Measurements from ENCODE around the gene GALNT1.

The GALNT1 gene

DNA sequence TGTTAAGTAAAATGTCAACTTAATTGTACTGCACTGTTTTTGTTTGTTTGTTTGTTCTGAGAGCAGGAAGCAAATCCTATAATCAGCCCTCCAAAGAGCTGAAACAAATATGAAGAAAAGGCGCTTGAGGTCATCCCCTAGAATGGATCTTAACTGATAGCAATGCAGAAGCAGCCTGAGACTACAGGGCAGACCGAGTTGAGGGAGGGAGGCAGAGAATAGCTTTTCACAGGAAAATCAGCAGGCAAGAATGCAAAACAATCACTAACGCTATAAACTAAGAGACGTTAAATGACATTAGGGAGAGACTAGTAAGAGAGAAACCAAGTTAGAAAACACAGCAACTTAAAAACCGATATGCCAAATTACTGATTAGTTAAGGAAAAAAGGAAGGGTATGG, 37.2 kb downstream of the GALNT1 start:
- no peak overlapping the region for H3K27ac ChIP-seq

DNA sequence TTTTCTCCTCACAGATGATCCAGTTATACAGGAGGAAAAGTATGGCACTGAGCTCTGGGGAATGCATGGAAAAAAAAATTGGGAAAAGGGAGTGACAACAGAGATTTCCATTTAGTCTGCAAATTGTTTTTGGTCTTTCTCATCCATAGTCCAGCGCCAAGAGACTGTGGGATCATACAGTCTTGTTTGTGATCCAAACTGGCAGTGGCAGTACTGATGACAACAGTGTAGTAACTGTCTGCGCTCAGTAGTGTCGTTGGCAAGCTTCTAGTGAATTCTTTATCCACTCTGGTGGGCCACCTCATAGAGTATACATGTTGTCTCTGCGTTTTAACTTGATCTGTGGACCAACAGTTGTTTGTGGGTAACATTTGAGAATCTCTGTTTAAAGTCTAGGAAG, 37.9 kb downstream of the GALNT1 start:
- TF ChIP-seq, protein P1, sequence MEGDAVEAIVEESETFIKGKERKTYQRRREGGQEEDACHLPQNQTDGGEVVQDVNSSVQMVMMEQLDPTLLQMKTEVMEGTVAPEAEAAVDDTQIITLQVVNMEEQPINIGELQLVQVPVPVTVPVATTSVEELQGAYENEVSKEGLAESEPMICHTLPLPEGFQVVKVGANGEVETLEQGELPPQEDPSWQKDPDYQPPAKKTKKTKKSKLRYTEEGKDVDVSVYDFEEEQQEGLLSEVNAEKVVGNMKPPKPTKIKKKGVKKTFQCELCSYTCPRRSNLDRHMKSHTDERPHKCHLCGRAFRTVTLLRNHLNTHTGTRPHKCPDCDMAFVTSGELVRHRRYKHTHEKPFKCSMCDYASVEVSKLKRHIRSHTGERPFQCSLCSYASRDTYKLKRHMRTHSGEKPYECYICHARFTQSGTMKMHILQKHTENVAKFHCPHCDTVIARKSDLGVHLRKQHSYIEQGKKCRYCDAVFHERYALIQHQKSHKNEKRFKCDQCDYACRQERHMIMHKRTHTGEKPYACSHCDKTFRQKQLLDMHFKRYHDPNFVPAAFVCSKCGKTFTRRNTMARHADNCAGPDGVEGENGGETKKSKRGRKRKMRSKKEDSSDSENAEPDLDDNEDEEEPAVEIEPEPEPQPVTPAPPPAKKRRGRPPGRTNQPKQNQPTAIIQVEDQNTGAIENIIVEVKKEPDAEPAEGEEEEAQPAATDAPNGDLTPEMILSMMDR (conservative IDR thresholded peaks at IDR 0.05) = no peak
- H3K27ac ChIP-seq = no peak overlapping the region

More for the DNA sequence above, 37.2 kb downstream of the GALNT1 start:
- TF ChIP-seq, protein P1 (conservative IDR thresholded peaks at IDR 0.05) = no peak

DNA sequence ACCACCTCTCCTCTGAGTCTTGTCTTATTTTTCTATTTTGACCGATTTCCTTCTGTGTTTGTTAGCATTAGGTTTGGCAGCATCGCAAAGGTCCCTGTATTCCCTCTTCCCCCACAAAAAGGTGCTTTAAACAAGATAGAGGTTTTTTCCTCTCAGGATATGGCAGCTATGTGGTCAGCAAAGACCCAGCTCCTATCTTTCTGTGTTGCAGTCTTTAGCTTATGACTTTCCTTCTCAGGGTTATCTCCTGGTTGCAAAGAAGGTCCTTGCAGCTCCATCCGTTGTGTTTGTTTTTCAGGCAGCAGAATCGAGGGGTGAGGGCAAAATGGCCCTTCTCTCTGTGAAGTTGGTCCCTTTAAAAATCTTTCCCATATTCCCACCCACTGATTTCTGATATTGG, 38.4 kb downstream of the GALNT1 start:
- TF ChIP-seq, protein P1 (conservative IDR thresholded peaks at IDR 0.05) = no peak
- H3K27ac ChIP-seq = no peak overlapping the region

DNA sequence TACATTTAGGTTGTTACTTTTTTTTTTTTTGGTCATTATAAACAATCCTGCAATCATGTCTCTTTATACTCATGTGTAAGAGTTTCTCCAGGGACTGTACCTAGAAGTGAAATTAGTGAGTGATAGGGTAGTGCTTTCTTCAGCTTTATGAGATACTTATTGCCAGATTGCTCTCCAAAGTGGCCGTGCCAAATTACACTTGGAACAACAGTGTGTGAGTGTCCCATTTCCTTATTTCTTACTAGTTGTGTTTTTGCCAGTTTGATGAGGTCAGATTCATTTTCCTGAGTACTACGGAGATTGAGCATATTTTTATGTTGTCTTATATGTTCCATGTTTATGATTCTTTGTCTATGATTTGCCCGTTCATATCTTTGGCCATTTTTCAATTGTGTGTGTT, 39.2 kb downstream of the GALNT1 start:
- H3K27ac ChIP-seq = no peak overlapping the region
- TF ChIP-seq, protein P1 (conservative IDR thresholded peaks at IDR 0.05) = no peak

DNA sequence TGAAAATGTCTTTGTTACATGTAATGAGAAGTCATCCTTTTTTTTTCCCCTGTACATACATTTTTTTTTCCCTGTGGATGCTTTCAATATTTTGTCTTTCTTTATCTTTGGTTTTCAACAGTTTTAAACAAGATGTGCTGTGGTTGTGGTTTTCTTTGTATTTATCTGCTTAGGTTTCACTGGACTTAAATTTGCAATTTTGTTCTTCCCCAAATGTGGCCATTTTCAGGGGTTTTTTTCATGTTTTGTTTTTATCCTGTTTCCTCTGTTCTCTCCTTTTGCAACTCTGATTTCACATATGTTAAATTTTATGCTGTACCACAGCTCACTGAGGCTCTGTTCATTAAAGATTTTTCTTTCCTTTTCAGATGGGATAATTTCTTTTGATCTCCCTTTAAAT, 41.7 kb downstream of the GALNT1 start:
- H3K27ac ChIP-seq = no peak overlapping the region
- TF ChIP-seq, protein P1 (conservative IDR thresholded peaks at IDR 0.05) = no peak

DNA sequence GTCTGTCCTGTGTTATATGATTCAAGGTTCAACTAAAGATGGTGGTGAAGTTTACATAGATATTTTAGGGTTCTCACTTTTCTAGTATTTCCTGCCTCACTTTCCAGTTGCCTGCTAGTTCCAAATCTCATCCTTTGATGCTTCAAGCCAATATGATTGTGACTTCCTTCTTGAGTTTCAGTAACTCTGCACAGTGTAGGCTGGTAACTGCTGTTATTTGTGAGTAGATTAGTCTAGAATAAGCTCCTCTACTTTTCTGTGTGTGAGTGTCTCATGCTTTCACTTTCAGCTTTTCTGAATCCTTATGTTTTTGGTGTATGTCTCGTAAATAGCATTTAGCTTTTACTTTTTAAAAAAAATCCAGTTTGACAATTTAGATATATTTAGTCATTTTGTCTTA, 42.6 kb downstream of the GALNT1 start:
- TF ChIP-seq, protein P1 (conservative IDR thresholded peaks at IDR 0.05) = no peak
- H3K27ac ChIP-seq = no peak overlapping the region

DNA sequence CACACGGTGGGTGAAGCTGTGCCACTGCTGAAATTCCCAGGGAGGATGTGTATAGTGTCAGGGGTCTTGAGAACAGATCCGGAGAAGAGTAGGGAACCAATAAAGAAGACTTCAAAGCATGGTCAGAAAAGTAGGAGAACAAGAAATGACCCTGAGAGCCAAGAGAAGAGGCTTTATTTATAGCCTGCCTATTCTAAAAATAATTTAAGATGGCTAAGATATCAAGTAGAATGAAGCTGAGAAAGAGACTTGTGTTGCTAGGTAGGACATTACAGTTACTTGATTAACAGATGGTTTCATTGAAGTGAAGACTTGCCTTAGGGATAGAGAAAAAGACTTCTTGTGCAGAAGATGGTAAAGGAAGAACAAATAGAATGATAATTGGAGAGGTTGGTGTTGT, 43.7 kb downstream of the GALNT1 start:
- H3K27ac ChIP-seq = no peak overlapping the region
- TF ChIP-seq, protein P1 (conservative IDR thresholded peaks at IDR 0.05) = no peak

DNA sequence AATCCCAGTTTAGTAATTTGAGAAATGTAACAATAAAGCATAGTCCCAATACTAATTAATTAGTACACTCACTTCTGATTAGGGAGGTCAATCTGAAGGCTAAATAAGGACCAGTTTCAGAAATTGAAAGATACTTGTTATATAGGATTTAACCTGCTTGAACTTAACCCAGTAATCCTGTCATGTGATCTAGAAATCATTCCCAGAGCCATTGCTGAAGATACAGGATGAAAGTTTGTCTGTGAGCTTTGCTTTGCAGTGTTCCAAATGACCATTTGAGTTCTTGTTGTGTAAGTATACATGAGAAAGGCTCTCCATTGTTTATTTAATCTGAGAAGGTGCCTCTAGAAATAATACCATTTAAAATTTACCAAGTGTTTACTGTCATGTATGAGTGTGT, 52.2 kb downstream of the GALNT1 start:
- TF ChIP-seq, protein P1 (conservative IDR thresholded peaks at IDR 0.05) = no peak
- no peak overlapping the region for H3K27ac ChIP-seq
